NB4 (cell line): ENCODE measurements around the gene SH2D3C.

Experiments used
- DNase-seq: peaks from one replicate; pipeline ENCODE4 v3.0.0; 2010; ENCODE audit warnings: low read depth
- H3K4me3 ChIP-seq: one replicate; pipeline ENCODE4 v1.5.1; 2011; ENCODE audit warnings: mild to moderate bottlenecking, low read depth, low read length, moderate library complexity
- CTCF ChIP-seq: IDR thresholded peaks from one replicate; pipeline ENCODE4 v1.5.1; 2012; ENCODE audit warnings: low read depth, low read length
- MAX ChIP-seq: IDR thresholded peaks from 2 replicates; pipeline ENCODE4 v1.6.1; 2011; ENCODE audit warnings: low read depth, low read length
- MYC ChIP-seq: IDR thresholded peaks from 2 replicates; pipeline ENCODE4 v1.6.1; 2011; ENCODE audit warnings: low read depth, low read length
- POLR2A ChIP-seq: IDR thresholded peaks from 2 replicates; pipeline ENCODE4 v1.6.1; 2011; ENCODE audit warnings: mild to moderate bottlenecking; ENCODE audit not compliant: insufficient read length; ENCODE audit errors: extremely low read depth

Gene SH2D3C

GRCh38 chr9:127711831-127712274 lies 66.6 kb downstream of the SH2D3C start:
- peak; percentile 66 for DNase-seq
- no peak overlapping the region for H3K4me3 ChIP-seq
- TF ChIP-seq MYC (no peak), CTCF (no peak), MAX (no peak), POLR2A (no peak)

- TF ChIP-seq POLR2A (no peak), CTCF (no peak), MAX (peak; percentile 86), MYC (peak; percentile 84)
- H3K4me3 ChIP-seq: no peak overlapping the region
- peak; percentile 87 for DNase-seq
These were observed 67.2 kb downstream of the SH2D3C start for GRCh38 chr9:127711226-127711701.

- DNase-seq: no peak
- no peak overlapping the region for H3K4me3 ChIP-seq
- TF ChIP-seq MYC: no peak
- no peak for TF ChIP-seq CTCF
- no peak for TF ChIP-seq POLR2A
- no peak for TF ChIP-seq MAX
These were observed 68.2 kb downstream of the SH2D3C start for GRCh38 chr9:127710204-127710783.

- no peak for DNase-seq
- H3K4me3 ChIP-seq: no peak overlapping the region
- TF ChIP-seq MYC (no peak), CTCF (no peak), POLR2A (no peak), MAX (no peak)
These were observed 69.4 kb downstream of the SH2D3C start for GRCh38 chr9:127708952-127709587.

GRCh38 chr9:127707766-127708165 lies 70.7 kb downstream of the SH2D3C start:
- DNase-seq: peak; percentile 24
- H3K4me3 ChIP-seq: no peak overlapping the region
- TF ChIP-seq MAX (no peak), MYC (no peak), CTCF (no peak), POLR2A (no peak)
